Measurements from ENCODE around the gene CORT. TPM values are rescaled to one million over a fixed set of nuclear protein-coding genes. Genes with fewer than 3 reads are reported as not detected.
"Not testable (repeated sequence)": the region's sequence is repeated elsewhere in the genome, so short reads cannot be mapped to it uniquely, and the experiment has no call there.

Gene CORT, protein sequence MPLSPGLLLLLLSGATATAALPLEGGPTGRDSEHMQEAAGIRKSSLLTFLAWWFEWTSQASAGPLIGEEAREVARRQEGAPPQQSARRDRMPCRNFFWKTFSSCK
- total RNA-seq, result 0.40 and 0.52 TPM in 2 replicates

DNA sequence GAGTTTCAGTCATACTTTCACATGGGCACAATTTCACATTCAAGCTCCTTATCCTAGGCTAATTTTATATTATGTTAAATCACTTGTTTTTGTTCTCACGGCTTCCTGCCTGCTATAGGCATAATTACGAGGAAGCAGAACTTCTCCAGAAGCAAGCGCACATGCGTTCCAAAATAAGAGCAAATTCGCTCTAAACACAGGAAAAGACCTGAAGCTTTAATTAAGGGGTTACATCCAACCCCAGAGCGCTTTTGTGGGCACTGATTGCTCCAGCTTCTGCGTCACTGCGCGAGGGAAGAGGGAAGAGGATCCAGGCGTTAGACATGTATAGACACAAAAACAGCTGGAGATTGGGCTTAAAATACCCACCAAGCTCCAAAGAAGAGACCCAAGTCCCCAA, at the start of gene CORT:
CORT (plus strand) TSS at position 281 of the 400 bp plus-strand sequence. CDS start 193 bp downstream, outside the sequence.
- DNase-seq, result no peak
- H3K4me3 Mint-ChIP-seq, result no peak within 1 kb of the TSS
- H3K27ac Mint-ChIP-seq, result no peak within 1 kb of the TSS
- peaks cover 5% of the 10 kb centered on the region for H3K4me1 Mint-ChIP-seq
- H3K36me3 Mint-ChIP-seq (ENCODE audit: low read depth), result peaks cover 2% of the 10 kb centered on the region
- H3K27me3 Mint-ChIP-seq, result peaks cover 5% of the 10 kb centered on the region
- no peaks in the 10 kb centered on the region for H3K9me3 Mint-ChIP-seq
- intact Hi-C loops (cut with micrococcal nuclease), result no loop called here

DNA sequence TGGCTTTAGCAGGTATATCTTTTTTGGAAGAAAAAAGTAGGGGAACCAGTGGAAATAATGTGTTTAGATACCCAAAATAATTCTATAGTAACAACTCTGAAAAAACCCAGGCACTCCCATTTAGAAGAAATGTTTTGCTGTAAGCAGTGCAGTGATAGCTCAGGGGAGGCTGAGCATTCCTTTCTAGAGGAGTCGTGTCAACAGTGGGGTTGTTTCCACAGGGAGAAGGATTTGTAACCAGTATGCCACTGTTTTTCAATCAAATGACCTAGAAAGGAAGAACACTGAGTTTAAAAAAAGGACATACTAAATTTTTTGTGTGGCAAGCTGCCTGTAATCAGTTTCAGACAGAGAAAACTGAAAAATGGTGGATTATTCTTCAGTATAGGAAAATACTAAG, 48.5 kb upstream of the CORT start:
- Mint-ChIP-seq H3K36me3 (ENCODE audit: low read depth) (peaks cover 35% of the 10 kb centered on the region), H3K4me3 (no peak overlapping the region), H3K27me3 (no peaks in the 10 kb centered on the region), H3K4me1 (peaks cover 24% of the 10 kb centered on the region), H3K27ac (no peak overlapping the region), H3K9me3 (no peaks in the 10 kb centered on the region)
- intact Hi-C loops (cut with micrococcal nuclease), result no loop called here
- no peak for DNase-seq

DNA sequence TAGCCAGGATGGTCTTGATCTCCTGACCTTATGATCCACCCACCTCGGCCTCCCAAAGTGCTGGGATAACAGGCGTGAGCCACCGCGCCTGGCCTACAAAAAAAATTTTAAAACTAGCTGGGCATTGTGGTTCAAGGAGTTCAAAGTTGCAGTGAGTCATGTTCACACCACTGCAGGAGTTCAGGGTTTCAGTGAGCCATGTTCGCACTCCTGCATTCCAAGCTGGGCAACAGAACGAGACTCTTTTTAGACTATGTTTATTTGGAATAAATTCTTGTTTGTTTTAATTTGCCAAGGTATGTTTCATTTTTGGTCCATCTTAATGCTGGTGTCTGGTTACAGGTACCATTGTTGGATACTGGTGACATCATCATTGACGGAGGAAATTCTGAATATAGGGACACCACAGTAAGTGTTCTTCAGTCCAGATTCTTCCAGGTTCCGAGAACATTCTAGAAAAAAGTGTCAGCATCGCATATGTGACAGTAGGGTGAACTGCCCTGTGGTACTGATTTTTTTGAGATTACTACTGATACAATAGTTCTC, 47.0 kb upstream of the CORT start:
- H3K9me3 Mint-ChIP-seq, result no peaks in the 10 kb centered on the region
- no peak for DNase-seq
- no peak overlapping the region for H3K4me3 Mint-ChIP-seq
- H3K4me1 Mint-ChIP-seq, result peaks cover 21% of the 10 kb centered on the region
- intact Hi-C loops (cut with micrococcal nuclease), result no loop called here
- H3K36me3 Mint-ChIP-seq (ENCODE audit: low read depth), result peaks cover 47% of the 10 kb centered on the region
- H3K27me3 Mint-ChIP-seq, result no peaks in the 10 kb centered on the region
- H3K27ac Mint-ChIP-seq, result no peak overlapping the region

DNA sequence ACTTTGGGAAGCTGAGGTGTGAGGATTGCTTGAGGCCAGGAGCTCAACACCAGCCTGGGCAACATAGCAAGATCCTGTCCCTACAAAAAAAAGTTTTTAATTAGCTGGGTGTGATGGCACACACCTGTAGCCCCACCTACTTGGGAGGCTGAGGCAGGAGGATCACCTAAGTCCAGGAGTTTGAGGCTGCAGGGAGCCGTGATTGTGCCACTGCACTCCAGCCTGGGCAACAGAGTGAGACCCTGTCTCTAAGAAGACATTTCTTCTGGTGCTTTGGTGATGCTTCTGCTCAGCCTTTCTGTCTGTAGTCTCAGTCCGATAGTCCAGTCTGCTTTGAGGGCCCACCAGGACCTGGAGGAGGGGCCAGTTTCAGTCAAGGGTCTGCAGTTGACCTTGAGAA, 42.6 kb upstream of the CORT start:
- H3K27me3 Mint-ChIP-seq, result no peaks in the 10 kb centered on the region
- H3K4me3 Mint-ChIP-seq, result no peak overlapping the region
- H3K27ac Mint-ChIP-seq, result no peak overlapping the region
- peaks cover 5% of the 10 kb centered on the region for H3K4me1 Mint-ChIP-seq
- intact Hi-C loops (cut with micrococcal nuclease), result no loop called here
- peaks cover 61% of the 10 kb centered on the region for H3K36me3 Mint-ChIP-seq (ENCODE audit: low read depth)
- DNase-seq, result no peak
- no peaks in the 10 kb centered on the region for H3K9me3 Mint-ChIP-seq

DNA sequence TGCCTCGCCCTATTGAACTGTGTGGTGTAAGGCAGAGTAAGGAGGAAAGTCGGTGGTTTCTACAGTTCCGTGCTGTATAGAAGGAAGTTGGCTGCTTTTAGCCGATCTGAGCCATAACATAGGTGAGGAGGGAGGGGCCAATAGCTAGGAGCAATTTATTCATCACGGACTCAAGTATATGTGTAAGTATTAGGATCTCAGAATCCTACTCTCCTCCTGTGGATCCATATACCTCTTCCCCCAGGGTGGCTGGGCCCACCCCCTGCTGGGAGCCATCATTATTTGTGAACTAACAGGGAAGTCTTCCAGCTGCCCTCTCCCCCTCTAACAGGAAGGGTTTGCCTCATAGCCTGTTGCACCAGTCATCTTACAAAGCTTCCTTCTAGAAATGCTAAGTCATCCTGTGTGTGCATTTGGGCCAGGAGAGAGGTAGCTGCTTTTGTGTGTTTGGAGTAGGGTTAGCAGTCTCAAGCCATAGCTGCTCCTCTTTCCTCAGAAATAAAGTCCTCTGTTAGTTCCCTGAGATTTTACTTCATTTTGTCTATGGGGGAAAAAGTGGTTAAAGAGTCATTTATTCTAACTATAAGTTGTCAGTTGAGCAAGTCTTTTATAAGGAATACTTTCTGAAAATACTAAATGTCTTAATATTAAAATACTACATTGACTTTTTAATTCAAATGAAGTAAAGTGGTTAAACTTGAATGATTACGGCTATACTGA, 34.5 kb upstream of the CORT start:
- Mint-ChIP-seq H3K4me1 (peaks cover 6% of the 10 kb centered on the region), H3K4me3 (peak overlapping the region; percentile 59)
- DNase-seq, result peak; percentile 71

DNA sequence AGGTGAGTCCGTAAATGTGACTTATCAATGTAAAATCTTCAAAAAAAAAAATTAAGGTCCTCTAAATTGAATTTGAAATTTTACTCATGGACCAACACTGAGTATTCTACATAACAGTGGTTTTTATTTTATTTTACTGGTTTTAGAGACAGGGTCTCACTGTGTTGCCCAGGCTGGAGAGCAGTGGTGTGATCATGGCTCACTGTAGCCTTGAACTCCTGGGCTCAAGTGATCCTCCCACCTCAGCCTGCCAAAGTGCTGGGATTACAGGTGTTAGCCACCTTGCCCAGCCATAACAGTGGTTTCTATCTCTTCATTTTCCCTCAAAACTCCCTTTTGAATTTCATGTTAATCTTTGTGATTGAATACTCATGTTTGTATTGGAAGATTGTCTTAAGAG, 33.9 kb upstream of the CORT start:
- H3K27ac Mint-ChIP-seq, H3K9me3 Mint-ChIP-seq, H3K4me1 Mint-ChIP-seq, DNase-seq, H3K27me3 Mint-ChIP-seq, H3K4me3 Mint-ChIP-seq: not testable (repeated sequence)
- intact Hi-C loops (cut with micrococcal nuclease), result loop anchor here (2.0 kb wide), 1 partner anchor 17 kb away; the partner anchor contains the start of gene PGD
- H3K36me3 Mint-ChIP-seq (ENCODE audit: low read depth), result peaks cover 77% of the 10 kb centered on the region

More for the DNA sequence above, 34.5 kb upstream of the CORT start:
- H3K9me3 Mint-ChIP-seq, result no peaks in the 10 kb centered on the region
- peaks cover 77% of the 10 kb centered on the region for H3K36me3 Mint-ChIP-seq (ENCODE audit: low read depth)
- no peaks in the 10 kb centered on the region for H3K27me3 Mint-ChIP-seq
- intact Hi-C loops (cut with micrococcal nuclease), result loop anchor here (2.0 kb wide), 1 partner anchor 17 kb away; the partner anchor contains the start of gene PGD
- H3K27ac Mint-ChIP-seq, result peak overlapping the region; percentile 90

DNA sequence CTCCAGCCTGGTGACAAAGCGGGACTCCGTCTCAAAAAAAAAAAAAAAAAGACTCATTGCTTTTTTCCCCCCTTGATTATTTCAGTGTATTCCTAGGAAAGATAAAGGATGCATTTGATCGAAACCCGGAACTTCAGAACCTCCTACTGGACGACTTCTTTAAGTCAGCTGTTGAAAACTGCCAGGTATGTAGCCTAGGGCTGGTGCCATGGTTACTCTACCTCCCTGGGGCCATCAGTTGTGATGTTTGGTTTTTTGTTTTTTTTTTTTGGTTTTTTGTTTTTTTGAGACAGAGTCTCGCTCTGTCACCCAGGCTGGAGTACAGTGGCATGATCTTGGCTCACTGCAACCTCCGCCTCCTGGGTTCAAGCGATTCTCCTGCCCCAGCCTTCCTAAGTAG, 31.1 kb upstream of the CORT start:
- H3K36me3 Mint-ChIP-seq (ENCODE audit: low read depth), result peaks cover 58% of the 10 kb centered on the region
- intact Hi-C loops (cut with micrococcal nuclease); DNase-seq; H3K27me3 Mint-ChIP-seq; H3K27ac Mint-ChIP-seq; H3K4me1 Mint-ChIP-seq; H3K9me3 Mint-ChIP-seq; H3K4me3 Mint-ChIP-seq: not testable (repeated sequence)

DNA sequence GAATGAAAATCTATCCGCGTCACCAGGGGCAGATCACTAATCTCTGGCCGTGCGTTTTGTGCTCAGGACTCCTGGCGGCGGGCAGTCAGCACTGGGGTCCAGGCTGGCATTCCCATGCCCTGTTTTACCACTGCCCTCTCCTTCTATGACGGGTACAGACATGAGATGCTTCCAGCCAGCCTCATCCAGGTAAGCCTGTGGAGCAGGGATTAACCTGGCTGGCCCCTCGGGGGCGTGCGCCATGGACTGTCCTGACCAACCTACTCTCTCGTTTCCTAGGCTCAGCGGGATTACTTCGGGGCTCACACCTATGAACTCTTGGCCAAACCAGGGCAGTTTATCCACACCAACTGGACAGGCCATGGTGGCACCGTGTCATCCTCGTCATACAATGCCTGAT, 30.5 kb upstream of the CORT start:
- Mint-ChIP-seq H3K4me3 (no peak overlapping the region), H3K27ac (no peak overlapping the region), H3K36me3 (ENCODE audit: low read depth) (peaks cover 53% of the 10 kb centered on the region), H3K27me3 (no peaks in the 10 kb centered on the region), H3K9me3 (no peaks in the 10 kb centered on the region), H3K4me1 (peaks cover 6% of the 10 kb centered on the region)
- DNase-seq, result no peak
- intact Hi-C loops (cut with micrococcal nuclease), result no loop called here

DNA sequence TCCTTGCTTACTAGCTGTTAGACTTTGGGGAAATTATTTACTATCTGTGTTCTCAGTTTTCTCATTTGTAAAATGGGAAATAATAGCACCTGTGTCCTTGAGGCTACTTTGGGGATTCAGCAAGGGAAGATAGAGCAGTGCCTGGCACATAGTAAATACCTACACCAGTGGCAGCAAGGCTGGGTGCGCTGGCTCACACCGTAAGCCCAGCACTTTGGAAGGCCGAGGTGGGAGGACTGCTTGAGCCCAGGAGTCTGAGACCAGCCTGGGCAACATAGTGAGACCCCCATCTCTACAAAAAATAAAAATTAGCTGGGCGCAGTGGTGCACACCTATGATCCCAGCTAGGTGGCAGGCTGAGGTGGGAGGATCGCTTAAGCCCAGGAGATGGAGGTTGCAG, 28.2 kb upstream of the CORT start:
- Mint-ChIP-seq H3K4me3 (no peak overlapping the region), H3K9me3 (no peaks in the 10 kb centered on the region), H3K4me1 (no peaks in the 10 kb centered on the region), H3K27ac (no peak overlapping the region), H3K36me3 (ENCODE audit: low read depth) (peaks cover 37% of the 10 kb centered on the region), H3K27me3 (no peaks in the 10 kb centered on the region)
- intact Hi-C loops (cut with micrococcal nuclease), result no loop called here
- DNase-seq, result no peak

DNA sequence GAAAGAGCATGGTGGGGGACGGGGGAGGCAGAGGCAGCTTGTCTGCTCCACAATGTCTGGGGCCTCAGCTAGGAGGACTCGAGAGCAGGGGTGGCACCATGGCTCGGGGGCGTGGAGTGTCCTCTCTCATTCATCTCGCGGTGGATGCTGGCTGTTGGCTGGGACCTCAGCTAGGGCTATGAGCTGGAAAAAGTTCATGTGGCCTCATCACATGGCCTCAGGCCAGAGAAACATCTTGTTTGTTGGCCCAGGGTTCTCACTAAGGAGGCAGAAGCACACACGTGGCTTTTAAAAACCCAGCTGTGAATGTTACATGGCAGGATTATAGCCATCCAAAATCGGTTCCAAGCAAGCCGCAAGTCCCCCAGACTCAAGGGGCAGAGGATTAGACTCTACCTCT, 25.8 kb upstream of the CORT start:
- Mint-ChIP-seq H3K9me3 (no peaks in the 10 kb centered on the region), H3K27ac (no peak overlapping the region), H3K4me1 (peaks cover 2% of the 10 kb centered on the region), H3K4me3 (no peak overlapping the region), H3K27me3 (no peaks in the 10 kb centered on the region), H3K36me3 (ENCODE audit: low read depth) (peaks cover 19% of the 10 kb centered on the region)
- intact Hi-C loops (cut with micrococcal nuclease), result no loop called here
- DNase-seq, result no peak

DNA sequence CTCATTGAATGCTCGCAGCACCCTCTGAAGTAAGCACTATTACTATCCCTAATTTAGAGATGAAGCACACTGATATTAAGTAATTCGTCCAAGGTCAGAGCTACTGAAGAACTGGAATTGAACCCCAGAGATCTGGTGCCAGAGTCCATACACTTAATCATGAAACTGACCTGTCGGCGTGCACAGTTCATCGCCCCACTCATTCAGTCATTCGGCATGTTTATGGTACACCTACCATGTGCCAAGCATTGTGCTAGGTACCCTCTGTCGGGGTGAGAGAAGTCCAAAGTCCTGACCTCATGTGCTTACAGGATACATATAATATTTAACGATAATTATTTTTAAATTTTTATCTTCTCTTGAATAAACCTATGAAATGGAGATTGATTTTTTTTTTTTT, 25.2 kb upstream of the CORT start:
- intact Hi-C loops (cut with micrococcal nuclease), result no loop called here
- Mint-ChIP-seq H3K4me1 (peaks cover 3% of the 10 kb centered on the region), H3K9me3 (no peaks in the 10 kb centered on the region), H3K4me3 (no peak overlapping the region), H3K27me3 (no peaks in the 10 kb centered on the region), H3K36me3 (ENCODE audit: low read depth) (peaks cover 13% of the 10 kb centered on the region), H3K27ac (no peak overlapping the region)
- no peak for DNase-seq

DNA sequence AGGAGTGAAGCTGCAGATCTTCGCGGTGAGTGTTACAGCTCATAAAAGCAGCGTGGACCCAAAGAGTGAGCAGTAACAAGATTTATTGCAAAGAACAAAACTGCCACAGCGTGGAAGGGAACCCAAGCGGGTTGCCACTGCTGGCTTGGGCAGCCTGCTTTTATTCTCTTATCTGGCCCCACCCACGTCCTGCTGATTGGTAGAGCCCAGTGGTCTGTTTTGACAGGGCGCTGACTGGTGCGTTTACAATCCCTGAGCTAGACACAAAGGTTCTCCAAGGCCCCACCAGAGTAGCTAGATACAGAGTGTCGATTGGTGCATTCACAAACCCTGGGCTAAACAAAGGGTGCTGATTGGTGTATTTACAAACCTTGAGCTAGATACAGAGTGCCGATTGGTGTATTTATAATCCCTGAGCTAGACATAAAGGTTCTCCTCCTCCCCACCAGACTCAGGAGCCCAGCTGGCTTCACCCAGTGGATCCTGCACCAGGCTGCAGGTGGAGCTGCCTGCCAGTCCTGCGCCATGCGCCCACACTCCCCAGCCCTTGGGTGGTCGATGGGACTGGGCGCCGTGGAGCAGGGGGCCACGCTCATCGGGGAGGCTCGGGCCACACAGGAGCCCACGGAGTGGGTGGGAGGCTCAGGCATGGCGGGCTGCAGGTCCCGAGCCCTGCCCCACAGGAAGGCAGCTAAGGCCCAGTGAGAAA, 23.9 kb upstream of the CORT start:
- DNase-seq; H3K9me3 Mint-ChIP-seq; H3K27me3 Mint-ChIP-seq; H3K27ac Mint-ChIP-seq; H3K36me3 Mint-ChIP-seq (ENCODE audit: low read depth); intact Hi-C loops (cut with micrococcal nuclease); H3K4me1 Mint-ChIP-seq; H3K4me3 Mint-ChIP-seq: not testable (repeated sequence)

DNA sequence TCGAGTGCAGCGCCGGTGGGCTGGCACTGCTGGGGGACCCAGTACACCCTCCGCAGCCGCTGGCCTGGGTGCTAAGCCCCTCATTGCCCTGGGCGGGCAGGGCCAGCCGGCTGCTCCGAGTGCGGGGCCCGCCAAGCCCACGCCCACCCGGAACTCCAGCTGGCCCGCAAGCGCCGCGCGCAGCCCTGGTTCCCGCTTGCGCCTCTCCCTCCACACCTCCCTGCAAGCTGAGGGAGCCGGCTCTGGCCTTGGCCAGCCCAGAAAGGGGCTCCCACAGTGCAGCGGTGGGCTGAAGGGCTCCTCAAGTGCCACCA, 23.3 kb upstream of the CORT start:
- H3K27me3 Mint-ChIP-seq; H3K36me3 Mint-ChIP-seq (ENCODE audit: low read depth); H3K27ac Mint-ChIP-seq; intact Hi-C loops (cut with micrococcal nuclease); H3K4me3 Mint-ChIP-seq; H3K9me3 Mint-ChIP-seq; DNase-seq: not testable (repeated sequence)
- peaks cover 15% of the 10 kb centered on the region for H3K4me1 Mint-ChIP-seq

DNA sequence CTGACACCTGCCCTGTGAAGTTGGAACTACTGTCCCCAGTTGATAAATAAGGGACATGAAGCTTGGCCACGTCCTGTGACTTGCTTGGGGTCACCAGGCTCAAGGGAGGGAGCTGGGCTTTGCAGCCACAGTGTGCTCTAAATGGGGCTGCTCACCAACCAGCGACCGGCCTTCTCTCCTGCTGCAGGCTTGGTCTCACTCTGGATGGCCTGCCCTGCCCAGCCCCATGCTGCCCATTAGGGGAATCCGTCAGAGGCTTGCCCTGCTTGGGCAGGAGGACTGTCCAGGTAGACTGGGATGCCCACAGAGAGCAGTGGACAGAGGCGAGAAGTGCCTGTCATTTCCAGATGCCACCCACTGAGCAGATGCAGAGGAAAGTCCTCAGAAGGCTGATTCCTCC, 20.8 kb upstream of the CORT start:
- no peak overlapping the region for H3K27ac Mint-ChIP-seq
- H3K27me3 Mint-ChIP-seq, result no peaks in the 10 kb centered on the region
- no peaks in the 10 kb centered on the region for H3K9me3 Mint-ChIP-seq
- intact Hi-C loops (cut with micrococcal nuclease), result loop anchor here (1.0 to 2.0 kb wide), 6 partner anchors 52 to 554 kb away; partner anchors contain the start of genes KIF1B, LZIC, NMNAT1 and UBE4B
- H3K36me3 Mint-ChIP-seq (ENCODE audit: low read depth), result peaks cover 2% of the 10 kb centered on the region
- H3K4me3 Mint-ChIP-seq, result peak overlapping the region; percentile 95
- no peak for DNase-seq
- peaks cover 18% of the 10 kb centered on the region for H3K4me1 Mint-ChIP-seq

All from activated CD4-positive, alpha-beta T cell treated with anti-CD3 and anti-CD28 coated beads, Interleukin-2, amount 10 ng/mL, durations not matched to agents 24 days and 14 days (primary cell).